ENCODE measurements around the gene CLDN6.
A peak's percentile ranks its signal among the peaks of the same experiment; 100 is the strongest.

Gene CLDN6

GRCh38 chr16:3026003-3026378 is 8.0 kb upstream of the CLDN6 start:
- Histone ChIP-seq H3K9me3 (ENCODE audit: control insufficient read depth in 2 of 2, low read length in 2 of 2) (no peaks in the 10 kb centered on the region), H3K4me1 (ENCODE audit: control insufficient read depth, insufficient read depth, low read length) (peaks cover 42% of the 10 kb centered on the region), H3K9ac (ENCODE audit: low read length in 2 of 2) (no peak overlapping the region), H3K27ac (ENCODE audit: low read length) (no peak overlapping the region), H3K36me3 (ENCODE audit: control insufficient read depth in 2 of 2, insufficient read depth in 2 of 2, low read length in 2 of 2) (peaks cover 9 to 11% of the 10 kb centered on the region in 2 donors), H3K27me3 (ENCODE audit: control insufficient read depth in 1 of 2, insufficient read depth in 2 of 2, low read length in 2 of 2) (peaks cover 22 to 23% of the 10 kb centered on the region in 2 donors), H3K4me3 (ENCODE audit: low read length in 2 of 2) (no peak overlapping the region)

GRCh38 chr16:3025032-3026002 is 7.3 kb upstream of the CLDN6 start:
- Histone ChIP-seq H3K4me1 (ENCODE audit: control insufficient read depth, insufficient read depth, low read length) (peaks cover 48% of the 10 kb centered on the region), H3K9me3 (ENCODE audit: control insufficient read depth in 2 of 2, low read length in 2 of 2) (no peaks in the 10 kb centered on the region), H3K27ac (ENCODE audit: low read length) (no peak overlapping the region), H3K36me3 (ENCODE audit: control insufficient read depth in 2 of 2, insufficient read depth in 2 of 2, low read length in 2 of 2) (peaks cover 9 to 11% of the 10 kb centered on the region in 2 donors), H3K9ac (ENCODE audit: low read length in 2 of 2) (no peak overlapping the region), H3K4me3 (ENCODE audit: low read length in 2 of 2) (no peak overlapping the region), H3K27me3 (ENCODE audit: control insufficient read depth in 1 of 2, insufficient read depth in 2 of 2, low read length in 2 of 2) (peaks cover 15 to 16% of the 10 kb centered on the region in 2 donors)

GRCh38 chr16:3023669-3024478 is 5.9 kb upstream of the CLDN6 start, which contains the start of the genes HCFC1R1 and THOC6:
Gene HCFC1R1, minus strand, starts transcription at chr16:3023942. Its CDS starts 1 bp downstream, at chr16:3023941.
Gene THOC6, plus strand, starts transcription at chr16:3024035. Its CDS starts 292 bp downstream, at chr16:3024327.
- Histone ChIP-seq H3K36me3 (ENCODE audit: control insufficient read depth in 2 of 2, insufficient read depth in 2 of 2, low read length in 2 of 2) (peaks cover 9 to 11% of the 10 kb centered on the region in 2 donors), H3K27ac (ENCODE audit: low read length) (peak within 1 kb of the TSS; percentile 93), H3K9ac (ENCODE audit: low read length in 2 of 2) (peak within 1 kb of the TSS; percentile 84 to 99), H3K4me3 (ENCODE audit: low read length in 2 of 2) (peak within 1 kb of the TSS; percentile 79 to 89), H3K27me3 (ENCODE audit: control insufficient read depth in 1 of 2, insufficient read depth in 2 of 2, low read length in 2 of 2) (peaks cover 1 to 4% of the 10 kb centered on the region in 2 donors), H3K9me3 (ENCODE audit: control insufficient read depth in 2 of 2, low read length in 2 of 2) (no peaks in the 10 kb centered on the region), H3K4me1 (ENCODE audit: control insufficient read depth, insufficient read depth, low read length) (peaks cover 46% of the 10 kb centered on the region)

- H3K27me3 ChIP-seq (ENCODE audit: control insufficient read depth in 1 of 2, insufficient read depth in 2 of 2, low read length in 2 of 2) = peaks cover 4 to 6% of the 10 kb centered on the region in 2 donors
- H3K27ac ChIP-seq (ENCODE audit: low read length) = peak overlapping the region; percentile 93
- no peaks in the 10 kb centered on the region for H3K9me3 ChIP-seq (ENCODE audit: control insufficient read depth in 2 of 2, low read length in 2 of 2)
- H3K9ac ChIP-seq (ENCODE audit: low read length in 2 of 2) = peak overlapping the region; percentile 84 to 99
- H3K4me3 ChIP-seq (ENCODE audit: low read length in 2 of 2) = peak overlapping the region; percentile 79 to 89
- H3K36me3 ChIP-seq (ENCODE audit: control insufficient read depth in 2 of 2, insufficient read depth in 2 of 2, low read length in 2 of 2) = peaks cover 9 to 11% of the 10 kb centered on the region in 2 donors
- H3K4me1 ChIP-seq (ENCODE audit: control insufficient read depth, insufficient read depth, low read length) = peaks cover 41% of the 10 kb centered on the region
These were observed 5.4 kb upstream of the CLDN6 start for GRCh38 chr16:3023415-3023668.

GRCh38 chr16:3022684-3023414 is 4.9 kb upstream of the CLDN6 start:
- Histone ChIP-seq H3K36me3 (ENCODE audit: control insufficient read depth in 2 of 2, insufficient read depth in 2 of 2, low read length in 2 of 2) (peaks cover 9 to 11% of the 10 kb centered on the region in 2 donors), H3K4me3 (ENCODE audit: low read length in 2 of 2) (peak overlapping the region; percentile 79 to 89), H3K9ac (ENCODE audit: low read length in 2 of 2) (peak overlapping the region; percentile 84 to 99), H3K4me1 (ENCODE audit: control insufficient read depth, insufficient read depth, low read length) (peaks cover 40% of the 10 kb centered on the region), H3K9me3 (ENCODE audit: control insufficient read depth in 2 of 2, low read length in 2 of 2) (no peaks in the 10 kb centered on the region), H3K27me3 (ENCODE audit: control insufficient read depth in 1 of 2, insufficient read depth in 2 of 2, low read length in 2 of 2) (peaks cover 9% of the 10 kb centered on the region in 2 donors), H3K27ac (ENCODE audit: low read length) (peak overlapping the region; percentile 93)

- peak overlapping the region; percentile 89 to 96 for H3K4me3 ChIP-seq (ENCODE audit: low read length in 2 of 2)
These were observed 4.3 kb upstream of the CLDN6 start for GRCh38 chr16:3022208-3022683.

GRCh38 chr16:3021449-3022207 is 3.6 kb upstream of the CLDN6 start:
- peaks cover 15 to 18% of the 10 kb centered on the region in 2 donors for H3K27me3 ChIP-seq (ENCODE audit: control insufficient read depth in 1 of 2, insufficient read depth in 2 of 2, low read length in 2 of 2)
- peak overlapping the region; percentile 89 to 96 for H3K4me3 ChIP-seq (ENCODE audit: low read length in 2 of 2)
- H3K36me3 ChIP-seq (ENCODE audit: control insufficient read depth in 2 of 2, insufficient read depth in 2 of 2, low read length in 2 of 2) = peaks cover 4 to 5% of the 10 kb centered on the region in 2 donors
- H3K9me3 ChIP-seq (ENCODE audit: control insufficient read depth in 2 of 2, low read length in 2 of 2) = no peaks in the 10 kb centered on the region
- peak overlapping the region; percentile 47 to 99 for H3K9ac ChIP-seq (ENCODE audit: low read length in 2 of 2)
- H3K4me1 ChIP-seq (ENCODE audit: control insufficient read depth, insufficient read depth, low read length) = peaks cover 40% of the 10 kb centered on the region
- peak overlapping the region; percentile 93 for H3K27ac ChIP-seq (ENCODE audit: low read length)

More at GRCh38 chr16:3022208-3022683, 4.3 kb upstream of the CLDN6 start:
- Histone ChIP-seq H3K36me3 (ENCODE audit: control insufficient read depth in 2 of 2, insufficient read depth in 2 of 2, low read length in 2 of 2) (peaks cover 9 to 11% of the 10 kb centered on the region in 2 donors), H3K4me1 (ENCODE audit: control insufficient read depth, insufficient read depth, low read length) (peaks cover 40% of the 10 kb centered on the region), H3K27me3 (ENCODE audit: control insufficient read depth in 1 of 2, insufficient read depth in 2 of 2, low read length in 2 of 2) (peaks cover 12 to 15% of the 10 kb centered on the region in 2 donors), H3K9ac (ENCODE audit: low read length in 2 of 2) (peak overlapping the region; percentile 64 to 99), H3K9me3 (ENCODE audit: control insufficient read depth in 2 of 2, low read length in 2 of 2) (no peaks in the 10 kb centered on the region), H3K27ac (ENCODE audit: low read length) (peak overlapping the region; percentile 93)

GRCh38 chr16:3020604-3021448 is 2.8 kb upstream of the CLDN6 start:
- Histone ChIP-seq H3K9me3 (ENCODE audit: control insufficient read depth in 2 of 2, low read length in 2 of 2) (no peaks in the 10 kb centered on the region), H3K4me1 (ENCODE audit: control insufficient read depth, insufficient read depth, low read length) (peaks cover 40% of the 10 kb centered on the region), H3K9ac (ENCODE audit: low read length in 2 of 2) (peak overlapping the region; percentile 74 to 99), H3K27me3 (ENCODE audit: control insufficient read depth in 1 of 2, insufficient read depth in 2 of 2, low read length in 2 of 2) (peaks cover 15 to 18% of the 10 kb centered on the region in 2 donors), H3K27ac (ENCODE audit: low read length) (peak overlapping the region; percentile 93), H3K4me3 (ENCODE audit: low read length in 2 of 2) (peak overlapping the region; percentile 89 to 96), H3K36me3 (ENCODE audit: control insufficient read depth in 2 of 2, insufficient read depth in 2 of 2, low read length in 2 of 2) (no peaks in the 10 kb centered on the region)

GRCh38 chr16:3020247-3020603 is 2.2 kb upstream of the CLDN6 start, which contains the start of gene TNFRSF12A:
Gene TNFRSF12A, plus strand, starts transcription at chr16:3020368. Its CDS starts 30 bp downstream, at chr16:3020398.
- Histone ChIP-seq H3K27me3 (ENCODE audit: control insufficient read depth in 1 of 2, insufficient read depth in 2 of 2, low read length in 2 of 2) (peaks cover 15 to 18% of the 10 kb centered on the region in 2 donors), H3K27ac (ENCODE audit: low read length) (peak within 1 kb of the TSS; percentile 93), H3K4me1 (ENCODE audit: control insufficient read depth, insufficient read depth, low read length) (peaks cover 40% of the 10 kb centered on the region), H3K36me3 (ENCODE audit: control insufficient read depth in 2 of 2, insufficient read depth in 2 of 2, low read length in 2 of 2) (no peaks in the 10 kb centered on the region), H3K4me3 (ENCODE audit: low read length in 2 of 2) (peak within 1 kb of the TSS; percentile 89 to 96), H3K9me3 (ENCODE audit: control insufficient read depth in 2 of 2, low read length in 2 of 2) (no peaks in the 10 kb centered on the region), H3K9ac (ENCODE audit: low read length in 2 of 2) (peak within 1 kb of the TSS; percentile 74 to 99)
